Hepatocyte (in vitro differentiated cells): ENCODE results near the gene CAMKK1. TPM values are rescaled to one million over a fixed set of nuclear protein-coding genes. Genes with fewer than 3 reads are reported as not detected.

Experiments used
- DNase-seq: peaks from one replicate; pipeline ENCODE4 v3.0.0-alpha.2; 2016; ENCODE audit warnings: low spot score
- H2AFZ ChIP-seq: fragments of 200-600 bp; sonication (generic); 2 replicates; pipeline ENCODE4 v1.6.0; 2016; ENCODE audit warnings: antibody characterized with exemption, mild to moderate bottlenecking
- H3K27ac ChIP-seq: fragments of 200-600 bp; sonication (generic); 2 replicates; pipeline ENCODE4 v1.5.1; 2016; ENCODE audit warnings: mild to moderate bottlenecking
- H3K27me3 ChIP-seq: fragments of 200-600 bp; sonication (generic); 2 replicates; pipeline ENCODE4 v1.6.1; 2016
- H3K36me3 ChIP-seq: fragments of 200-600 bp; sonication (generic); replicated peaks from 2 replicates; pipeline ENCODE4 v1.5.1; 2016; ENCODE audit warnings: low read depth; ENCODE audit not compliant: insufficient read depth
- H3K4me1 ChIP-seq: fragments of 200-600 bp; sonication (generic); 2 replicates; pipeline ENCODE4 v1.5.1; 2016; ENCODE audit warnings: mild to moderate bottlenecking, moderate library complexity; ENCODE audit not compliant: insufficient read depth
- H3K4me2 ChIP-seq: fragments of 200-600 bp; sonication (generic); 2 replicates; pipeline ENCODE4 v1.6.0; 2016
- H3K4me3 ChIP-seq: fragments of 200-600 bp; sonication (generic); 2 replicates; pipeline ENCODE4 v1.5.1; 2016; ENCODE audit warnings: mild to moderate bottlenecking
- H3K79me2 ChIP-seq: fragments of 200-600 bp; sonication (generic); 2 replicates; pipeline ENCODE4 v1.6.0; 2017; ENCODE audit warnings: mild to moderate bottlenecking
- H3K9me2 ChIP-seq: fragments of 200-600 bp; sonication (generic); replicated peaks from 2 replicates; pipeline ENCODE4 v1.6.0; 2017; ENCODE audit warnings: mild to moderate bottlenecking; ENCODE audit not compliant: insufficient read depth
- H3K9me3 ChIP-seq: fragments of 200-600 bp; sonication (generic); 2 replicates; pipeline ENCODE4 v1.5.1; 2016; ENCODE audit warnings: low read depth, mild to moderate bottlenecking
- H4K20me1 ChIP-seq: fragments of 200-600 bp; sonication (generic); 2 replicates; pipeline ENCODE4 v1.6.0; 2016; ENCODE audit warnings: mild to moderate bottlenecking; ENCODE audit not compliant: insufficient read depth, poor library complexity, severe bottlenecking
- EZH2 ChIP-seq: fragments of 200-600 bp; sonication (generic); IDR thresholded peaks from 2 replicates; pipeline ENCODE4 v1.6.1; 2016; ENCODE audit warnings: antibody characterized with exemption, mild to moderate bottlenecking, borderline replicate concordance
- EZH2phosphoT487 ChIP-seq: fragments of 200-600 bp; sonication (generic); IDR thresholded peaks from one replicate; pipeline ENCODE4 v1.6.1; 2018; ENCODE audit warnings: antibody characterized with exemption, mild to moderate bottlenecking, low read depth, moderate library complexity; ENCODE audit not compliant: unreplicated experiment, severe bottlenecking
- WGBS: methylation state at CpG from one replicate; pipeline ENCODE4 v1.1.6; 2016; ENCODE audit warnings: low lambda C conversion rate; ENCODE audit errors: missing lambda C conversion rate; 5-methylcytosine and 5-hydroxymethylcytosine counted together
- polyA plus RNA-seq: library from polyadenylated mRNA; unstranded; fragments of >200 nt; fragmentation: Nextera tagmentation; extraction: Ambion mirVana; gene quantifications from 2 replicates; pipeline ENCODE4 v1.2.1, GENCODE V29; 2016
- total RNA-seq: library from RNA; depleted of rRNA; stranded (reverse); fragments of >200 nt; gene quantifications from 2 replicates; pipeline ENCODE4 v1.2.3, GENCODE V29; 2014
- TF ChIP-seq, protein P1 (sequence below): fragments of 200-600 bp; sonication (generic); IDR thresholded peaks from 2 replicates; pipeline ENCODE4 v1.5.1; 2016; ENCODE audit warnings: antibody characterized with exemption, mild to moderate bottlenecking; ENCODE audit not compliant: poor library complexity

CAMKK1 gene
- total and polyA plus RNA-seq, 2 experiments from 2014 or later, result 4.4 to 5.1 TPM

DNA sequence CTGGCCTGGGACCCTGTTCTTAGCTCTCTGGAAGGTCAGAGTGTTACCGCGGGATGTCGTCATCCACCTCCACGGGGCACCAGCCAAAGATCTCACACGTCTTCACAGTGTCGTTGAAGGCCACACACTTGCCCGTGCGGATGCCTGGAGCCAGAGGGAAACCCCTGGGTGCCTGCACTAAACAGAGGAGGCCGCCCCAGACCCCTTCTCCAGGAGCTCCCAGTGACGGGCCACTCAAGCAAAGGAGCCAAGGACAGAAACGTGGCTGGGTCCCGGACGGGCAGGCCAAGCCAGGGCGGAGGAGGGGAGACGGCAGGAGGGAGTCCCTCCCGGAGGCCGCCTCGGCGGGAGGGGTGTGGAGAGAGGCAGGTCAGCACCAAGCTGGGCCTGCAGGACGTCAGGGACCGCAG, 11.0 kb upstream of the CAMKK1 start:
- Histone ChIP-seq H3K36me3 (no peaks in the 10 kb centered on the region), H3K4me3 (no peak overlapping the region), H4K20me1 (no peaks in the 10 kb centered on the region), H3K9me2 (no peaks in the 10 kb centered on the region), H2AFZ (no peak overlapping the region), H3K79me2 (no peaks in the 10 kb centered on the region), H3K9me3 (no peaks in the 10 kb centered on the region), H3K27ac (no peak overlapping the region), H3K4me1 (no peaks in the 10 kb centered on the region), H3K27me3 (no peaks in the 10 kb centered on the region), H3K4me2 (no peak overlapping the region)
- TF ChIP-seq EZH2phosphoT487, result no peak
- TF ChIP-seq, protein P1, sequence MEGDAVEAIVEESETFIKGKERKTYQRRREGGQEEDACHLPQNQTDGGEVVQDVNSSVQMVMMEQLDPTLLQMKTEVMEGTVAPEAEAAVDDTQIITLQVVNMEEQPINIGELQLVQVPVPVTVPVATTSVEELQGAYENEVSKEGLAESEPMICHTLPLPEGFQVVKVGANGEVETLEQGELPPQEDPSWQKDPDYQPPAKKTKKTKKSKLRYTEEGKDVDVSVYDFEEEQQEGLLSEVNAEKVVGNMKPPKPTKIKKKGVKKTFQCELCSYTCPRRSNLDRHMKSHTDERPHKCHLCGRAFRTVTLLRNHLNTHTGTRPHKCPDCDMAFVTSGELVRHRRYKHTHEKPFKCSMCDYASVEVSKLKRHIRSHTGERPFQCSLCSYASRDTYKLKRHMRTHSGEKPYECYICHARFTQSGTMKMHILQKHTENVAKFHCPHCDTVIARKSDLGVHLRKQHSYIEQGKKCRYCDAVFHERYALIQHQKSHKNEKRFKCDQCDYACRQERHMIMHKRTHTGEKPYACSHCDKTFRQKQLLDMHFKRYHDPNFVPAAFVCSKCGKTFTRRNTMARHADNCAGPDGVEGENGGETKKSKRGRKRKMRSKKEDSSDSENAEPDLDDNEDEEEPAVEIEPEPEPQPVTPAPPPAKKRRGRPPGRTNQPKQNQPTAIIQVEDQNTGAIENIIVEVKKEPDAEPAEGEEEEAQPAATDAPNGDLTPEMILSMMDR, result no peak
- WGBS, result 70% methylated on average over 21 of the region's 21 CpGs
- no peak for DNase-seq

DNA sequence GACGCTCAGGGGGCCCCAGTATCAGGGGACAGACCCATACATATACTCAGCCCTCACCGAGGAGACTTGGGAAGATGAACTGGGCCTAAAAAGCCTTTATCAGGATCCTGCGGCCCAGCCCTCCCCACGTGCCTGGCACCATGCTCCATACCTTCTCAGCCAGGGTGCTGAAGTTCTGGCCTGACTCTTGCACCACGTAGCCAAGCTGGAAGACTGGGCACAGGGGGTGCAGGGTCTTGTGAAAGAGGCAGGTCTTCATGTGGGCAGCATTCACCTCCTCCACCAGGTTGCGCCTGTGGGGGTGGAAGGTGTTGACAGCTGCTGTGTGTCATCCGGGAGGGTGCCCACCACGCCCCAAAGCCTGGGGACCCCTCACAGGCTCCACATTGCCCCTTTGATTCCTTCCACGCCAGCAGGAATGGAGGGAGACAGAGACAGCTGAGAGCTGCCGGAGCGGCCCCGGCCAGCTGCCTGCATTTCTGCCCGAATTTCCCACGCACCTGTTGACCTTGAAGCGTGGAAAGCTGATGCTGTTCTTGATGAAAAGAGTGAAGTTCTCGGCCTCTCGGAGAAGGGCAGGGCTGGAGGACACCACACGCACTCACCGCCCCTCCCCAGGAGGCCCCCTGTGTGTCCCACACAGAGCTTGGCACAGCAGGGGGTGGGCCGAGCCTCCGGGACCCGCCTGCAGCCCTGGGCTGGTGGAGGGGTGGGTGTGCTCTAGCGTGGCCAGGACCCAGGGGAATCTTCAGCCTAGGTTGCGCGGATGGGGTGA, 10.4 kb upstream of the CAMKK1 start:
- no peak overlapping the region for H3K4me3 ChIP-seq
- 86% methylated on average over 22 of the region's 25 CpGs for WGBS
- no peaks in the 10 kb centered on the region for H3K79me2 ChIP-seq
- H2AFZ ChIP-seq, result no peak overlapping the region
- no peaks in the 10 kb centered on the region for H3K36me3 ChIP-seq
- no peaks in the 10 kb centered on the region for H4K20me1 ChIP-seq
- no peak overlapping the region for H3K4me2 ChIP-seq
- H3K27ac ChIP-seq, result no peak overlapping the region
- no peaks in the 10 kb centered on the region for H3K9me2 ChIP-seq
- H3K4me1 ChIP-seq, result no peaks in the 10 kb centered on the region
- H3K9me3 ChIP-seq, result no peaks in the 10 kb centered on the region
- DNase-seq, result no peak
- TF ChIP-seq, protein P1, result no peak
- TF ChIP-seq EZH2phosphoT487 (no peak), EZH2 (no peak)
- no peaks in the 10 kb centered on the region for H3K27me3 ChIP-seq

DNA sequence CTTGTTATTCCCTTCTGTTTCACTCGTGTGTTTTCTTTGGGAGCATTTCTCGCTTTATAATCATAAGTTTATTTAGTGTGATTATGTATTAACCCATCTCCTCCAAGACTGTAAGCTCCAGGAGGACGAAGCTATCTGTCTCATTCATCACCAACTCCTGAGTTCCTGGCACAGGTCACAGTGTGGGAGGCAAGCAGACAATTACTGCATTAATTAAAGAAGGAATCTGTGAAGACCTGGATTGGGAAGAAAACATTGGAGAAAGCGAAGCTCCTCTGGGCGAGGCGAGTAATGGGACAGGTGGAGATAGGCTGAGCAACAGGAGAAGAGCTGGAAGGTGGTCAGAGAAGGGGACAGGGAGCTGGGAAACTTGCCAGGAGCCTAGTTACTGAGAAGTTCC, 7.8 kb upstream of the CAMKK1 start:
- H3K4me1 ChIP-seq, result no peaks in the 10 kb centered on the region
- no peaks in the 10 kb centered on the region for H3K27me3 ChIP-seq
- H3K27ac ChIP-seq, result no peak overlapping the region
- WGBS, result 91% methylated on average over 6 of the region's 6 CpGs
- no peak for DNase-seq
- H3K9me3 ChIP-seq, result no peaks in the 10 kb centered on the region
- no peak overlapping the region for H3K4me2 ChIP-seq
- H4K20me1 ChIP-seq, result no peaks in the 10 kb centered on the region
- H2AFZ ChIP-seq, result no peak overlapping the region
- no peak overlapping the region for H3K4me3 ChIP-seq
- TF ChIP-seq, protein P1, result no peak
- TF ChIP-seq EZH2phosphoT487, result no peak
- no peak for TF ChIP-seq EZH2
- no peaks in the 10 kb centered on the region for H3K36me3 ChIP-seq
- no peaks in the 10 kb centered on the region for H3K9me2 ChIP-seq
- no peaks in the 10 kb centered on the region for H3K79me2 ChIP-seq
